GM06990 (cell line): Measurements from ENCODE around the gene TBL1X.

ENCODE experiments used
- DNase-seq: peaks from one replicate; pipeline ENCODE4 v3.0.0-alpha.2; 2011; ENCODE audit not compliant: insufficient read length; ENCODE audit errors: extremely low read depth
- H3K27me3 ChIP-seq: replicated peaks from 2 replicates; pipeline ENCODE4 v1.6.0; 2011; ENCODE audit warnings: low read length; ENCODE audit not compliant: control insufficient read depth, insufficient read depth
- H3K36me3 ChIP-seq: 2 replicates; pipeline ENCODE4 v1.5.1; 2011; ENCODE audit warnings: low read length; ENCODE audit not compliant: control insufficient read depth, insufficient read depth
- H3K4me3 ChIP-seq: replicated peaks from 2 replicates; pipeline ENCODE4 v1.5.1; 2011; ENCODE audit warnings: low read depth, mild to moderate bottlenecking, control low read depth, low read length
- CTCF ChIP-seq: IDR thresholded peaks from 2 replicates; pipeline ENCODE4 v1.5.1; 2011; ENCODE audit warnings: low read length, control low read depth, mild to moderate bottlenecking, inconsistent platforms; ENCODE audit not compliant: insufficient read depth, poor library complexity, severe bottlenecking

Gene TBL1X

GRCh38 chrX:9676738-9677097, 211.9 kb downstream of the TBL1X start:
- no peak for TF ChIP-seq CTCF
- Histone ChIP-seq H3K4me3 (peak overlapping the region; percentile 33; the same call in 1 of the 2 replicates), H3K27me3 (no peaks in the 10 kb centered on the region), H3K36me3 (no peaks in the 10 kb centered on the region)
- no peak for DNase-seq

DNA sequence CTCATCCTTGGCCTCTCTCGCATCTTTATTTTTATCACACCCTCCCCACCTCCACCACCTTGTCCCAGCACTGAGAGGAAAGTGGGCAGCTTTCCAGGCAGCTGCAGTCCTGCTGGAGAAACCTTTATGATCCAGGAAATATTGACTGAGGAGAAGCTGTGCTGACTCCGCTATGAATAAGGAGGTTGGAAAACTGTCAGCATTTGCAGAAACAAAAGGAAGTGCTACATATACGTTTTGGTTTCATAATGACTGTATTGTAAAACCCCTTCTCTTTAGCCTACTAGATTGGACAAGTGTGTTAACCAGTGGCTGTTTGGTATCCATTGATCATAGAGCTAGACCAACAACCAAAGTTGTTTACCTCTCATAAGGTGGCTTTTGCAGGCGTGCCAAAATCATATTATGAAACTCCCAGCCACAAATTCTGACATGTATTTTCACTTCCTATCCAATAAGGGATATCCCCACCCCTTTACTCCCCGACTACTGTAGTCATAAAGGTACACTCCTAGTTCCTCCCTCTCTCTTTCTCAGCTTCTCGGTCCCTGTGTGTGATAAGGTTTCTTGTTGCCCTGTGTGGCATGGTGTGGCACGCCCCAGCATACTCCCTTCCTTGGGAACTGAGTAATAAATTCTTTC, 212.4 kb downstream of the TBL1X start:
- peak; percentile 73 for DNase-seq
- Histone ChIP-seq H3K36me3 (no peaks in the 10 kb centered on the region), H3K27me3 (no peaks in the 10 kb centered on the region), H3K4me3 (peak overlapping the region; percentile 33; the same call in 1 of the 2 replicates)
- TF ChIP-seq CTCF: no peak

- Histone ChIP-seq H3K27me3 (no peaks in the 10 kb centered on the region), H3K4me3 (no peak overlapping the region)
- no peak for DNase-seq
Measured at GRCh38 chrX:9678215-9678965, 213.5 kb downstream of the TBL1X start.

DNA sequence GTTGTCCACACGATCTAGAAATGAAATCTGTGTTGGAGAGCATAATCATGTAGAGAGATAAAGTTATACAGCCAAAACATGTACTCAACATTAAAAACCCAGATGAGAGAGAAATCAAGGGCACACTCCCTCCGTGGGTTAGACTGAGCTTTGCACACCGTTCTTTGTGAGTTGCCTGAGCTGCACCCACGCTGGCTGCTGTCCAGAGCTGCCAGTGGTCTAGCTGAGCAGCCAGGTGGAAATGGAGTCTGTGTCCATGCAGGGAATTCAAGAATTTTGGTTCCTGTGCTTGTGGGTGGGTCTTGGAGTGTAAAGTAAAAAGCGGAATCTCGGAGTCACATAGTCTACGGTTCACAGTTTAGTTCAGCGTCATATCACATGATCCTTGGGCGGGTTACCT, 216.2 kb downstream of the TBL1X start:
- TF ChIP-seq CTCF: no peak
- no peak for DNase-seq
- Histone ChIP-seq H3K36me3 (no peaks in the 10 kb centered on the region), H3K27me3 (no peaks in the 10 kb centered on the region), H3K4me3 (no peak overlapping the region)

More at GRCh38 chrX:9678215-9678965, 213.5 kb downstream of the TBL1X start:
- H3K36me3 ChIP-seq: no peaks in the 10 kb centered on the region
- TF ChIP-seq CTCF: no peak

DNA sequence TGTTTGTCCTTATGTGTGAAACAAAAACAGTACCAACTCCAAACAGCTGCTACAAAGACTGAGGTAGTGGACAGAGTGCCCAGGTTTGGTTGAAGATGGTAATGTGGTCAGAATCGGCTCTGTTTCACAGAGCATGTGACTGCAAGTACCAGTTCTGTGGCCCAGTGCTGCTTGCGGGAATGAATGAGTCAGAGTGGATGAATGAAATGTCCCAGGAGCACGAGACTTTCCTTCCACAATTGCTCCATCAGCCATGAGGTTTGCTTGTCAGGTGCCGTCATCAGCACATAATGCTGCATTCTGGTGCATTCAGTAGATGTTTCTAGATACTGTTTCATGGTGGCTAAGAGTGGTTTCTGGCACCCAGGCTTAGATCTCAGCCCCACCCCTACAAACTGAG, 216.6 kb downstream of the TBL1X start:
- TF ChIP-seq CTCF: no peak
- H3K4me3 ChIP-seq: no peak overlapping the region
- no peaks in the 10 kb centered on the region for H3K36me3 ChIP-seq
- no peaks in the 10 kb centered on the region for H3K27me3 ChIP-seq
- no peak for DNase-seq

GRCh38 chrX:9682456-9682855, 217.6 kb downstream of the TBL1X start:
- Histone ChIP-seq H3K36me3 (no peaks in the 10 kb centered on the region), H3K4me3 (no peak overlapping the region), H3K27me3 (no peaks in the 10 kb centered on the region)
- no peak for DNase-seq
- no peak for TF ChIP-seq CTCF
